H1 (cell line): ENCODE measurements around the gene SLC35F1. TPM values are rescaled to one million over a fixed set of nuclear protein-coding genes. Genes with fewer than 3 reads are reported as not detected.

Experiments used
- CTCF ChIA-PET: fragments of 300-600 bp; sonication (Branson Sonifier 250); formaldehyde crosslinking; loops from one replicate; lab custom pipeline; 2021; ENCODE audit not compliant: partially characterized antibody; lab: Charles Lee
- POLR2A ChIA-PET: fragments of 300-600 bp; sonication (Branson Sonifier 250); formaldehyde crosslinking; loops from one replicate; lab custom pipeline; 2021; ENCODE audit warnings: inconsistent platforms; ENCODE audit not compliant: partially characterized antibody; lab: Charles Lee
- DNase-seq, 2 experiments: peaks; one replicate each; pipeline versions ENCODE4 v3.0.0 to v3.0.0-alpha.2; 2010 to 2022; ENCODE audit warnings: low spot score in 2 of 2, low read depth in 1 of 2, mixed read lengths in 1 of 2
- FAIRE-seq: peaks from 2 replicates; lab custom pipeline; 2011; peaks lifted over from hg19 to GRCh38; lab: Jason Lieb, UNC
- H2AFZ ChIP-seq: 2 replicates; pipeline ENCODE4 v1.8.1; 2012; ENCODE audit warnings: low read length, inconsistent platforms
- H2AK5ac ChIP-seq: 2 replicates; pipeline ENCODE4 v1.6.1; 2013; ENCODE audit warnings: low read depth, low read length
- H2BK120ac ChIP-seq: replicated peaks from 2 replicates; pipeline ENCODE3; 2013; ENCODE audit warnings: low read depth, low read length, inconsistent platforms
- H2BK12ac ChIP-seq: 2 replicates; pipeline ENCODE4 v1.6.1; 2013; ENCODE audit warnings: low read depth, low read length
- H2BK15ac ChIP-seq: 2 replicates; pipeline ENCODE4 v1.6.1; 2013; ENCODE audit warnings: low read length
- H2BK20ac ChIP-seq: 2 replicates; pipeline ENCODE4 v1.6.1; 2013; ENCODE audit warnings: low read length
- H2BK5ac ChIP-seq: 2 replicates; pipeline ENCODE4 v1.6.1; 2013; ENCODE audit warnings: low read depth, low read length
- H3K14ac ChIP-seq: 2 replicates; pipeline ENCODE4 v1.6.1; 2013; ENCODE audit warnings: inconsistent platforms; ENCODE audit not compliant: insufficient read length
- H3K18ac ChIP-seq: 2 replicates; pipeline ENCODE4 v1.6.1; 2013; ENCODE audit warnings: low read length; ENCODE audit errors: extremely low read depth
- H3K23ac ChIP-seq: 2 replicates; pipeline ENCODE4 v1.6.1; 2013; ENCODE audit warnings: inconsistent platforms; ENCODE audit not compliant: insufficient read length
- H3K23me2 ChIP-seq: 2 replicates; pipeline ENCODE4 v1.6.1; 2013; ENCODE audit warnings: low read depth, low read length
- H3K27ac ChIP-seq: 2 replicates; pipeline ENCODE4 v1.6.1; 2011; ENCODE audit warnings: low read depth, low read length, inconsistent platforms
- H3K27me3 ChIP-seq, 4 experiments: replicated peaks in 1 of 4; 1 replicate in 1 of 4; 2 replicates in 3 of 4; pipeline versions ENCODE4 v1.6.1 to v1.8.1; 2011 to 2013; ENCODE audit warnings: low read length in 3 of 4, mild to moderate bottlenecking in 3 of 4, inconsistent platforms in 2 of 4, mixed read lengths in 2 of 4, moderate library complexity in 1 of 4; ENCODE audit not compliant: control insufficient read depth in 3 of 4, insufficient read depth in 3 of 4; ENCODE audit errors: extremely low read depth in 1 of 4
- H3K36me3 ChIP-seq, 4 experiments: 2 replicates each; pipeline versions ENCODE4 v1.6.1 to v1.8.1; 2011 to 2013; ENCODE audit warnings: mild to moderate bottlenecking in 4 of 4, low read length in 3 of 4, moderate library complexity in 2 of 4, control low read depth in 1 of 4, inconsistent platforms in 1 of 4; ENCODE audit not compliant: insufficient read depth in 4 of 4, control insufficient read depth in 2 of 4
- H3K4ac ChIP-seq: replicated peaks from 2 replicates; pipeline ENCODE3; 2013; ENCODE audit warnings: low read length, low read depth, mixed read lengths, inconsistent platforms; ENCODE audit not compliant: insufficient read length
- H3K4me1 ChIP-seq, 4 experiments: replicated peaks in 1 of 4; 1 replicate in 1 of 4; 2 replicates in 3 of 4; pipeline versions ENCODE4 v1.6.1 to v1.8.1; 2011 to 2013; ENCODE audit warnings: low read length in 3 of 4, inconsistent platforms in 2 of 4, mixed read lengths in 1 of 4; ENCODE audit not compliant: insufficient read depth in 4 of 4, control insufficient read depth in 3 of 4
- H3K4me2 ChIP-seq, 2 experiments: 2 replicates each; pipeline versions ENCODE4 v1.6.1 to v1.8.1; 2011 to 2013; ENCODE audit warnings: low read depth in 2 of 2, low read length in 2 of 2, control low read depth in 1 of 2, inconsistent platforms in 1 of 2, mild to moderate bottlenecking in 1 of 2; ENCODE audit not compliant: insufficient read depth in 1 of 2
- H3K4me3 ChIP-seq, 4 experiments: fragments of 200-600, 300-600 bp in 1 of 4; sonication (generic), shearing (Covaris generic), sonication (Bioruptor Twin) in 1 of 4; 2 replicates each; pipeline versions ENCODE4 v1.5.1 to v1.8.1; 2011 to 2016; ENCODE audit warnings: low read length in 4 of 4, low read depth in 3 of 4, control low read depth in 2 of 4, inconsistent platforms in 2 of 4, mild to moderate bottlenecking in 2 of 4, mixed read lengths in 1 of 4, moderate library complexity in 1 of 4; ENCODE audit not compliant: insufficient read depth in 2 of 4; ENCODE audit errors: extremely low read depth in 1 of 4
- H3K56ac ChIP-seq: replicated peaks from 2 replicates; pipeline ENCODE3; 2013; ENCODE audit warnings: low read depth, mild to moderate bottlenecking, mixed read lengths, low read length, inconsistent platforms; ENCODE audit not compliant: insufficient read length
- H3K79me1 ChIP-seq: 2 replicates; pipeline ENCODE4 v1.6.1; 2013; ENCODE audit warnings: low read depth, low read length, control low read depth
- H3K79me2 ChIP-seq, 2 experiments: 2 replicates each; pipeline versions ENCODE4 v1.6.1 to v1.8.1; 2012 to 2013; ENCODE audit warnings: low read length in 2 of 2, mild to moderate bottlenecking in 2 of 2, inconsistent platforms in 1 of 2; ENCODE audit not compliant: insufficient read depth in 2 of 2, control insufficient read depth in 1 of 2
- H3K9ac ChIP-seq, 4 experiments: replicated peaks in 1 of 4; 1 replicate in 1 of 4; 2 replicates in 3 of 4; pipeline versions ENCODE4 v1.6.1 to v1.8.1; 2011 to 2013; ENCODE audit warnings: low read depth in 3 of 4, low read length in 3 of 4, control low read depth in 2 of 4, mild to moderate bottlenecking in 2 of 4, moderate library complexity in 2 of 4, inconsistent platforms in 1 of 4; ENCODE audit errors: extremely low read depth in 1 of 4
- H3K9me3 ChIP-seq, 2 experiments: 2 replicates each; pipeline versions ENCODE4 v1.6.1 to v1.8.1; 2012 to 2013; ENCODE audit warnings: mild to moderate bottlenecking in 2 of 2, moderate library complexity in 2 of 2, control low read depth in 1 of 2, inconsistent platforms in 1 of 2, low read depth in 1 of 2, low read length in 1 of 2, mixed read lengths in 1 of 2; ENCODE audit not compliant: insufficient read depth in 2 of 2
- H4K20me1 ChIP-seq, 2 experiments: replicated peaks in 1 of 2; 2 replicates each; pipeline versions ENCODE3 to v1.8.1; 2011 to 2013; ENCODE audit warnings: inconsistent platforms in 2 of 2, low read length in 2 of 2, mild to moderate bottlenecking in 1 of 2; ENCODE audit not compliant: insufficient read depth in 2 of 2, control insufficient read depth in 1 of 2
- H4K5ac ChIP-seq: 2 replicates; pipeline ENCODE4 v1.6.1; 2013; ENCODE audit warnings: low read length, low read depth, mixed read lengths, inconsistent platforms; ENCODE audit not compliant: insufficient read length
- H4K8ac ChIP-seq: 2 replicates; pipeline ENCODE4 v1.8.0; 2013; ENCODE audit warnings: mild to moderate bottlenecking, moderate library complexity, low read length, inconsistent platforms; ENCODE audit not compliant: insufficient read depth; ENCODE audit errors: extremely low read depth
- H4K91ac ChIP-seq: replicated peaks from 2 replicates; pipeline ENCODE3; 2013; ENCODE audit warnings: low read length, mixed read lengths, inconsistent platforms; ENCODE audit not compliant: insufficient read length
- TCF12 ChIP-seq: IDR thresholded peaks from 2 replicates; pipeline ENCODE4 v1.6.1; 2011; ENCODE audit warnings: low read depth, mild to moderate bottlenecking, low read length
- WGBS, 2 experiments: shearing (Covaris generic) in 1 of 2; methylation state at CpG; one replicate each; pipeline versions ENCODE4 v1.1.6 to v1.1.7; 2013 to 2015; ENCODE audit warnings: low lambda C conversion rate in 2 of 2, mixed read lengths in 2 of 2, inconsistent platforms in 1 of 2, low coverage in 1 of 2, missing lambda C conversion rate in 1 of 2; ENCODE audit not compliant: insufficient replicate concordance in 2 of 2, insufficient coverage in 1 of 2, insufficient read length in 1 of 2; ENCODE audit errors: extremely low coverage in 1 of 2, missing lambda C conversion rate in 1 of 2; 5-methylcytosine and 5-hydroxymethylcytosine counted together
- polyA plus RNA-seq, 7 experiments: library from polyadenylated mRNA; depleted of rRNA in 3 of 7; stranded (reverse) in 5 of 7; unstranded in 2 of 7; fragments of >200 nt in 5 of 7; fragments of 200-250 nt in 2 of 7; gene quantifications; 1 replicate in 5 of 7; 2 replicates in 1 of 7; 4 replicates in 1 of 7; pipeline versions ENCODE4 v1.2.1 to v1.2.3, GENCODE V29; 2011 to 2013; ENCODE audit warnings: missing spikeins in 2 of 7, mixed read lengths in 2 of 7
- total RNA-seq: library from RNA; stranded (reverse); fragmentation: NEBNext Ultra II Directional; extraction: Animal tissue kit (Norgen Biotek cat#: 25700); gene quantifications from 2 replicates; pipeline ENCODE4 v1.2.1, GENCODE V29; 2021

Gene SLC35F1
- total and polyA plus RNA-seq, 2 of the 8 experiments (the other 6 are each of a cell fraction or from before 2014, with no cell fraction given) = 7.0 to 10.0 TPM

DNA sequence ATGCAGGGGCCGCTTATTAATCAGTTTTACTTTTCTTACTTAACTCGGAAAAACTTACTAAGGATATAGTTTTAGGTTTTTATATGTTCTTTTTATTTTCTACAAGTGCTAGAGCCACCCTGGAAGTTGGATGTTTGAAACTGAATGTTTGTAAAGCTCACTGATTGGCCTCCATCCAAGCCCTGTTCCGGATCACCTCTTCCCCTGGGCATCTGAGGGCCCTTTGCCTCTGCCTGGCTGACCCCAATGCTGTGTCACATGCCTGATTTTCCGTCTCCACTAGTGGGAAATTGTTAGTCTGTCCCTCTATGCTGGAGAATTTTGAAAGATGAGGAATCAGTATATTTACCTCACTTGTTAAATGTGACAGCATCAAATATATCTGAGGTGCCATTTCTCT, 79.3 kb downstream of the SLC35F1 start:
- H2BK15ac ChIP-seq = no peak overlapping the region
- H3K4ac ChIP-seq = no peak overlapping the region
- H4K5ac ChIP-seq = no peak overlapping the region
- no peak overlapping the region for H3K27ac ChIP-seq
- ChIA-PET CTCF (interaction anchor here (1.0 to 3.8 kb wide), 3 partner anchors 10 to 67 kb away, joined by 3 to 25 read pairs (median 3); no protein-coding TSS in a partner anchor), POLR2A (no interaction called here)
- H3K23me2 ChIP-seq = no peaks in the 10 kb centered on the region
- FAIRE-seq = no peak
- no peaks in the 10 kb centered on the region for H3K36me3 ChIP-seq
- 0 out of 2 replicates have a peak, but pooled peaks cover 2% of the 10 kb centered on the region for H3K79me1 ChIP-seq
- H3K23ac ChIP-seq = no peak overlapping the region
- no peak overlapping the region for H3K56ac ChIP-seq
- H2BK20ac ChIP-seq = no peak overlapping the region
- no peaks in the 10 kb centered on the region for H3K79me2 ChIP-seq
- H4K20me1 ChIP-seq = no peaks in the 10 kb centered on the region
- H2BK120ac ChIP-seq = no peak overlapping the region
- H2AFZ ChIP-seq = no peak overlapping the region
- H3K9ac ChIP-seq = no peak overlapping the region
- no peak overlapping the region for H4K8ac ChIP-seq
- H3K4me2 ChIP-seq = no peak overlapping the region
- no peak overlapping the region for H2AK5ac ChIP-seq
- 0 out of 7 replicates have a peak, but pooled peaks cover 0 to under 1% (median 0%) of the 10 kb centered on the region in 4 experiments for H3K4me1 ChIP-seq
- 87% methylated on average over 4 of the region's 4 CpGs; no CpG with 5 or more reads in 1 of the 2 experiments for WGBS, 2 experiments
- H3K9me3 ChIP-seq = no peaks in the 10 kb centered on the region
- no peak overlapping the region for H4K91ac ChIP-seq
- no peak overlapping the region for H3K14ac ChIP-seq
- no peaks in the 10 kb centered on the region for H3K27me3 ChIP-seq
- no peak overlapping the region for H3K18ac ChIP-seq
- no peak for DNase-seq
- no peak overlapping the region for H3K4me3 ChIP-seq
- no peak overlapping the region for H2BK5ac ChIP-seq
- H2BK12ac ChIP-seq = no peak overlapping the region
- no peak for TF ChIP-seq TCF12
